ENCODE measurements around the gene MAT2B.
A peak's percentile ranks its signal among the peaks of the same experiment; 100 is the strongest.

Gene MAT2B

GRCh38 chr5:163505368-163506094, at the start of gene MAT2B:
TSS of gene MAT2B (plus strand) at chr5:163505619. CDS start at chr5:163505687, 68 bp downstream.
- peak; percentile 92 for DNase-seq (ENCODE audit: low read depth)

DNA sequence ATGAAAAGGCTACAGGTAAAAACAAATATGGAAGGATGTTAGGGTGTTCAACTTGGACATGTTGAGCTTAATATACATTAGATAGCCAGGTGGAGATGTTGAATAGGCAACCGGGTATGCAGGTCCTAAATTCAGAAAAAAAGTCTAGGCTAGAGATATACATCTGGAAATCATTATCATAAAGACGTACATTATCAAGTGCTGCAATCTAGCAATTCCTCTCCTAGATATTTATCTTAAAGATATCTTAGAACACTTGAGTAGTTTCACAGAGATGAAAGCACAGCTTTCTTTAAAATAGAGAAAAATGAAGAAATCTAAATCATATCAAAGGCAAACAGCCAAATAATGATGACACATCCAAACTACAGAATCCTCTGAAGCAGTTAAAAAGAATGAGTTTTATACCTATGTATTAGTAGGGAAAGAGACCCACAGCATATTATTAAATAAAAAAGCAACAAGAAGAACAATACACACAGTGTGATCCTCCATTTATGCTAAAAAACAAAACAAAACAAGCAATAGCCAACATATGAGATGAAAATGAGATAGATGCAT, 49.3 kb upstream of the MAT2B start:
- DNase-seq (ENCODE audit: low read depth): no peak

DNA sequence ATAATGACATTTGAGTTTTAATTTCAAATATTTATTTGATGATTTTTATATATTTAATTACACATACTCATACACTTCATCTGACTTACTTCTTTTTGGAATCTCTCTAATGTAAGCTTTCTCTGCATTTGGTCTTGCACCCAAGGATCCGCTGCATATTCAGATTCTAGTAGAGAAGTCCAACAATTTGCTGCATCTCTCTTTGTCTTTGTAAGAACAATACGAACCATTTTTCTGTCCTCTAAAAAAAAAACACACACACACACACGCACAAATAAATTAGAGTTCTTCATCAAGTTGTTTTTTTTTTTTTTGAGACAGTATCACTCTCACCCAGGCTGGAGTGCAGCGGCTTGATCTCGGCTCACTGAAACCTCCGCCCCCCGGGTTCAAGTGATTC, 48.6 kb upstream of the MAT2B start:
- no peak for DNase-seq (ENCODE audit: low read depth)

DNA sequence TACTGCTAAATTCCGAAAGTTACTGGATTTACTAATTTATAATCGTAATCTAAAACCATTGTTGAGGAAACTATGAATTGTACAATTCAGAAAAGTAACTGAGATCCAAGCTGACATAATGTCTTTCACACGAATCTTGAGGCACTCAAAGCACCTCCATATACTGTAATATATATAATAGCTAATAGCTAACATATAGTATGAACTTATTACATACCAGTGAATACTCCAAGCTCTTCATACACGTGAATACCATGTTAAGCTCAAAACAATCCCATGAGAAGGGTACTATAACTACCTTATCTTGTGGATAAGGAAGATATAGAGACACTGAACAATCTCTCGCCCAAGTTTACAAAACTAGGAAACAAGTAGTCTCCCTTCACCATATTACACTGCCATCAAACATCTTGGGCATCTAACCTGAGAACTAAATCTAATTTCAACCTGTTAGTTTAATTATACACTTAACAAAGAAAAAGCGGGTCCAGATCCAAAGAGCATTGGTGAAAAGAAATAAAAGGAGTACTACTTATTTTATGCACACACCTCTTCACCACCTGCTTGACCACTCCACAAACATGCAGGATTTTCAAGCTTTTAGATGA, 46.5 kb upstream of the MAT2B start:
- DNase-seq (ENCODE audit: low read depth): no peak

DNA sequence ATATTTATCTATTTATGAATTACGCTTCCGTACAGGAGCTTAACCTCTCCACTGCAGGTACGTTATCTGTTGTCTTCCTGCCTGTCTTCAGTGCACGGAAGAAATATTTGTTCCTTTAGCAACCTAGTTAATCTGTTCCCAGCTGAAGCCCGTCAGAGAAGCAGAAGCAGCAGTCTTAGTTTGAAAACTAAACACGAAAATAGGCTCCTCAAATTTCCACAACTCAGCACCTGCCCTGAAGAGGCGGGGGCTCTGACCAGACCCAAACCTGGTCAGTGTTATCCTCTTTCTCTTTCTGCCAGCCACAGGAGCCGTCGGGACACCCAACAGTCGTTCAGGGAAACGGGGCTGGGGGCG, 46.0 kb upstream of the MAT2B start:
- DNase-seq (ENCODE audit: low read depth): no peak

GRCh38 chr5:163459819-163460561, 45.4 kb upstream of the MAT2B start, which contains the start of gene NUDCD2:
TSS of gene NUDCD2 (minus strand) at chr5:163460102. CDS start at chr5:163460050, 52 bp downstream.
- DNase-seq (ENCODE audit: low read depth): peak; percentile 97

DNA sequence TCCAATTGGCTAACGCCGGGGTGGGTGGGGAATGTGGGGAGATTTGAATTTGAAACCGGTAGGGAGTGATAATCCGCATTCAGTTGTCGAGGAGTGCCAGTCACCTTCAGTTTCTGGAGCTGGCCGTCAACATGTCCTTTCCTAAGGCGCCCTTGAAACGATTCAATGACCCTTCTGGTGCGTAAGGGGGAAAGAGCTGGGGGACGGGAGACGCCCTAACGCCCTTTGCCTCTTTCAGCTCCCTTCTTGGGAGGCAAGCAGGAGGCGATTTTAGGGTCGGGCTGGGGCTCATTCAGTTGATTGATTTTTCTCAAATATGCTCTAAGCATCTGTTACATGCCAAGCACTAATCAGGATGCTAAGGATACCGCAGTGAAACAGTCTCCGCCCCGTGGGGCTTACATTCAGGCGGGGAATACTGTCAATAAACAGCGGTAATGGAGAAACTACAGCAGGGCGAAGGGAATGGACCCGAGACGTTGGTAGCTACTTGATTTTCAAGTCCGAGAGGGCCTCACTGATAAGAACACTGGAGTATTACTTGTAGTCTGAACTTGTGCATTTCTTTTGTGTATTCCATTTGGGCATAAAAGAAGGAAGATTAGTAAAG, 44.8 kb upstream of the MAT2B start, which contains the start of gene HMMR:
Gene HMMR (plus strand): TSS at position 71 of the 610 bp plus-strand sequence. CDS start 61 bp downstream, at position 132.
- no peak for DNase-seq (ENCODE audit: low read depth)

DNA sequence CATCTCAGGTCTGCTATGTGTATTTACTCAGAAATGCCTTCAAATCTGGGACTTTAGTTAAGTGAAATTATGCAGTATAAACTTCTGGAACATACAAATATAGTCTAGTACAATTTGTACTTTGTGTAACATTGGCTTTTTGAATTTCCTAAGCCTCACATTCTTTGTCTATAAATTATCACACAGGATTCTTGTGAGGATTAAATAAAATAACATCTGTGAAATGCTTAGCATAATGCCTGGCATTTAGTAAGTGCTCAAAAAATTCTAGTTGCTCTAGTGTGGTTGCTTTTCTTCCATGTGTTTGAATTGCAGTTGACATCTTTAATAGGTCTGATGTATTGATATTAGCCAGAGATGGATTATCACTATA, 42.4 kb upstream of the MAT2B start:
- DNase-seq (ENCODE audit: low read depth): no peak

GRCh38 chr5:163467682-163468081, 37.7 kb upstream of the MAT2B start:
- no peak for DNase-seq (ENCODE audit: low read depth)

DNA sequence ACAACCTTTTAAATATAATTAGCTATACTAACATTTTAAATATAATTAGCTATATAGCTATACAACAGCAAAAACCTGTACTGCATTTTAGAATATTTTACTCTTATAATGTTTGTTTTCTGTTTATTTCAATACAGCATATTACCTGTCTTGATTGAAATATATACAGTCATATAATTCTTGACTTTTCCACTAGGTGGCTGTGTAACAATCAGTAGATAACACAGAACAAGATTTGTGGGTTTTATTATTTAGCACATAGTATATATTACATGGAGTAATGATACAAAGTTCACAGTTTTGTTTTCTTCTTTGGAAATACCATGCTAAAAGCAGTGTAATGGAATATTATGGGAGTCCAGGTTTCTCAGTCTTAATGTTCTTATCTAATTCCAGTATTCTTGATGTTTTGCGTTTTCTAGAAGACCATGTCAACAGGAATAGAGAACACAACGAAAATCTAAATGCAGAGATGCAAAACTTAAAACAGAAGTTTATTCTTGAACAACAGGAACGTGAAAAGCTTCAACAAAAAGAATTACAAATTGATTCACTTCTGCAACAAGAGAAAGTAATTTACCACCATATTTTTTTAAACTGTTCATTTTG, 31.7 kb upstream of the MAT2B start:
- no peak for DNase-seq (ENCODE audit: low read depth)

GRCh38 chr5:163475411-163475810, 30.0 kb upstream of the MAT2B start:
- DNase-seq (ENCODE audit: low read depth): no peak

DNA sequence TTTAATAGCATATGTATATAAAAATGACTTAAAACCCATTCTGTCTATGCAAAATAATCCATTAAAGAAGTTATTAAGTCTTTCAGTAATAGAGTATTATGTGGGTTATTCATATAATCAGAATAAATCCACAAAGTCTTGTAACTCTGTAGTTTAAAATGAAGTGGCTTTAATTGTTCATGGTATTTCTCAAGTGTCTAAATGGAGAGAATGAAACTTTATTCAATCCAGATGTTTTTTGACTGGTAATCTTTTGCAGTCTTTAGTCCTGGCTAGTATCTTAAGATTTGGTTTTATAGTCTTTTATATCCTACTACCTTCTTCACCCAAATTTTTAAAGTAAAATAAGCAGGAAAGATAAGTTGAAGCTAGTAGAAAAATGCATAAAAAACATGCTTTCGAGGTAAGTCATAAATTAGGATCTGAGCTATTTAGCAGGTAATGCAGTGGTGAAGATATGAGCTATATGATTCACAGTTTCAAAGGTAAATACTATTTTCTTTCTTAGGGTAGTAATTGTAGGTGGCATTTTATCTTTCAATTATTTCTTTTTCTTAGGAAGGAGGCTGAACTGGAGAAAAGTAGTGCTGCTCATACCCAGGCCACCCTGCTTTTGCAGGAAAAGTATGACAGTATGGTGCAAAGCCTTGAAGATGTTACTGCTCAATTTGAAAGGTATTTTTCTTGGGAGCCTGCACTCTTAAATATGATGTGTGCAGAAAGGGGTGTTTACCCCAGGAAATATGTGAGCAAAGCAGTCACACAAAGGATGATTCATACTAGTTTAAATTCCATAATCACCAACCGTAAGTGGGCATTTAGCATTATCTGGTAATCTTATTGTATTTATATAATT, 27.1 kb upstream of the MAT2B start:
- no peak for DNase-seq (ENCODE audit: low read depth)

- DNase-seq (ENCODE audit: low read depth): no peak
Measured at GRCh38 chr5:163478982-163479271, 26.5 kb upstream of the MAT2B start.

DNA sequence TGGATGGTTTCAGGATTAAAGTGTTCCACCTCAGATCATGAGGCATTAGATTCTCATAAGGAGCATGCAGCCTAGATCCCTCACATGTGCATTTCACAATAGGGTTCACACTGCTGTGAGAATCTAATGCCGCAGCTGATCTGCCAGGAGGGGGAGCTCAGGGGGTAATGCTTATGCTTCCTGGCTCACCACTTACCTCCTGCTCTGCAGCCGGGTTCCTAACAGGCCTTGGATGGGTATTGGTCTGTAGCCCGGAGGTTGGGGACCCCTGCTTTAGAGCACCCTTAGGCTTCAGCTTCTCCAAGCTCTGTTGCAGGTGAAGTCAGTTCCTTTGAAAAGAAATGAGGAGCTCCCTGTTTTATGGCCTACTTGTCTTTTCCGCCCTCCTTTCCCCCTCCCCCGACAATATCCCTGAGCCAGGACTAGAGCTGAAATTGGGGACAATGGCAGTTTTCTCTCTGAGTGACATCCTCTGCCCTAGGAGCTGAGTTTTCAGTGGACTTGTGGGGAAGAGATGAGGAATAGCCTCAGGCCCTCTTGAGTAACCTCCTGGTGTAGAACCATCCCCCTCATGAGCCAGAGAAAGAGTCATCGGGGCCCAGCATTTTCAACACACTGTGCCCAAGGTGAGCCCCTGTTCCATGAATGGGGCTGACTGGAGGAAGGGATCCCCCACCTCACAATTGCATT, 16.2 kb upstream of the MAT2B start:
- DNase-seq (ENCODE audit: low read depth): no peak

DNA sequence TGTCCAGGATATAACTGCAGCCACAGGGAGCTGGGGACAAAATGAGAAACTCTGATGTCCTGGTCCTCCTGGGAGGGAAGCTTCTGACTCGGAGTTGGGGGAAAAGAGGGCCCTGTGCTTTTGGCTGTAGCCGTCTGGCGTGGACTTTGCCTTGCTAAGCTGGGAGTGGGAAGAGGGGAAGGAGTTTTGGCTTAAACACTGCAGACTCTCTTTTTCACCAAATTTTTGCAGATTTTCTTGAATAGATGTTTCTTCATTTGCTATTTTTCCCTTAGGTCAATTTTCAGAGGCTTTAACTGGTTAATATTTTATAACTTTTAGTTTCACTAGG, 15.7 kb upstream of the MAT2B start:
- no peak for DNase-seq (ENCODE audit: low read depth)

DNA sequence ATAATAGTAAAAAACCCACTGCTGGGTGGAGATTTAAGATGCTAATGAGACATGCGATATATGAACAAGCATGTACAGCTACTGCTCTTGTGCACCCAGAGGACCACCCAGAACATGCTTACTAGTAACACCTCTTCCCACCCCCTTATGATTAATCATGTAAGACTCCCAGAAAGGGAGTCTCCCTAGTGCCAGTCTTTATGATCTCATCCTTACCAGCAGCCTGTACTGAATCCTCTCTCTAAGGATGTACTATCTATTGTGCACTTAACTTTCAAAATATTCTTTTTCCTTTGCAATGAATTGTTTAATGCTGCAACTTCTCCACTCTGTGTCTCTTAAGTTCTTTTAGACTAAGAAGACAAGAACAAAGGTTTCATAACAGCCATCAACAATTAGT, 9.1 kb upstream of the MAT2B start:
- no peak for DNase-seq (ENCODE audit: low read depth)

- DNase-seq (ENCODE audit: low read depth): no peak
Measured at GRCh38 chr5:163497315-163497714, 8.1 kb upstream of the MAT2B start.

- DNase-seq (ENCODE audit: low read depth): no peak
Measured at GRCh38 chr5:163498886-163499285, 6.5 kb upstream of the MAT2B start.

GRCh38 chr5:163502521-163502920, 2.9 kb upstream of the MAT2B start:
- no peak for DNase-seq (ENCODE audit: low read depth)

Measured in activated T-cell treated with anti-CD3 and anti-CD28 coated beads for 1 hour (primary cell).